GM20000 (cell line): ENCODE measurements around the gene NOC4L.
"Not testable (repeated sequence)": the region's sequence is repeated elsewhere in the genome, so short reads cannot be mapped to it uniquely, and the experiment has no call there.

Experiments
- DNase-seq: peaks from one replicate; pipeline ENCODE4 v3.0.0; 2012; ENCODE audit warnings: low spot score
- CTCF ChIP-seq: IDR thresholded peaks from 2 replicates; pipeline ENCODE4 v1.5.1; 2012; ENCODE audit warnings: mild to moderate bottlenecking, control low read depth; ENCODE audit errors: extremely low read depth, missing control alignments

NOC4L gene

GRCh38 chr12:132133952-132134652 lies 10.2 kb upstream of the NOC4L start:
- TF ChIP-seq CTCF: no peak
- no peak for DNase-seq

GRCh38 chr12:132134653-132135183 lies 9.5 kb upstream of the NOC4L start:
- DNase-seq: not testable (repeated sequence)

GRCh38 chr12:132136226-132136625 lies 8.0 kb upstream of the NOC4L start:
- DNase-seq: not testable (repeated sequence)

GRCh38 chr12:132137483-132138125 lies 6.7 kb upstream of the NOC4L start:
- no peak for DNase-seq
- TF ChIP-seq CTCF: no peak

GRCh38 chr12:132138941-132139871 lies 5.1 kb upstream of the NOC4L start:
- no peak for TF ChIP-seq CTCF
- DNase-seq: no peak

GRCh38 chr12:132139912-132140311 lies 4.3 kb upstream of the NOC4L start:
- DNase-seq: no peak
- no peak for TF ChIP-seq CTCF

GRCh38 chr12:132140501-132140900 lies 3.8 kb upstream of the NOC4L start:
- no peak for TF ChIP-seq CTCF
- DNase-seq: no peak
